ACHN (cell line): ENCODE data around the gene TBX20.

ENCODE experiments used
- DNase-seq: peaks from one replicate; pipeline ENCODE4 v3.0.0-alpha.2; 2015
- in situ Hi-C: cut with HindIII; loops from 2 replicates; pipeline ENCODE4 v1.10.0; 2017; ENCODE audit warnings: low sequenced_read_pairs, low pct_ligation_motif_present, low pct_unique_long_range_greater_than_20kb

Gene TBX20, protein sequence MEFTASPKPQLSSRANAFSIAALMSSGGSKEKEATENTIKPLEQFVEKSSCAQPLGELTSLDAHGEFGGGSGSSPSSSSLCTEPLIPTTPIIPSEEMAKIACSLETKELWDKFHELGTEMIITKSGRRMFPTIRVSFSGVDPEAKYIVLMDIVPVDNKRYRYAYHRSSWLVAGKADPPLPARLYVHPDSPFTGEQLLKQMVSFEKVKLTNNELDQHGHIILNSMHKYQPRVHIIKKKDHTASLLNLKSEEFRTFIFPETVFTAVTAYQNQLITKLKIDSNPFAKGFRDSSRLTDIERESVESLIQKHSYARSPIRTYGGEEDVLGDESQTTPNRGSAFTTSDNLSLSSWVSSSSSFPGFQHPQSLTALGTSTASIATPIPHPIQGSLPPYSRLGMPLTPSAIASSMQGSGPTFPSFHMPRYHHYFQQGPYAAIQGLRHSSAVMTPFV

DNA sequence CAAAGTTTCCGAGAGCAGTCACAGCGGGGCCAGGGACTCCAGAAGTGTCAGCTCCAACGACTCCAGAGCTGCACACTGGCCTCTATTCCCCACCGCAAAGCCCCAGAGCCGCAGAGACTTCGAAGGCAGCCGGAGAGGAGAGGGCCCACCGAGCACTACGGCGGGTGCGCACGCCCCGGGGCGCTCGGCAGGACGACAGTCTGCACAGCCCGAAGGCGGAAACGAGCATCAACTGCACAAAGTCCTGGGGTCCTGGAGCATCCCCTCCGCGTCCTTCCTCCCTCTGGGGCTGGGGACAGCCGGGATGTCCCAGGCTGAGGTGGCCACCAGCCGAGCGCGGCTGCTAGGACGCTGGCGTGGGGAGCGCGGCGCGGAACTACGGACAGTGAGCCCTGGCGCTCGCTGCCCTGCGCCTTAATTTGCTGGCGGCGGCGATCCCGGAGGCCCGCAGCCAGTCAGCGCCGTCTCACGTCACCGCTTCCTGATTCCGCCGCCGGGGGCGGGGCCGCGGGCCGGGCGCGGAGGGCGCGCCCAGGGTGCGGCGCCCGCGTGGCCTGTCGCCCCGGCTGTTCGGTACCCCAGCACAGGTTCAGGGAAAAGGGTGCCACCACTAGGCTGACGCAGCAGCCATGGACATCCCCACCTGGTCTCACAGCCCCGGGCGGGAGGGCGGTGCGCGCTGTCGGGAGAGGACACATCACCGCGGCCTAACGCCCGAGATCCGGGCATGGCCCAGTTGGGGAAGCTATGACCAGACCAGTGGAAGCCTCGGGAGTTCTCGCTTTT is at the start of gene TBX20:
TSS of gene TBX20 (minus strand) at position 391 of the 786 bp plus-strand sequence. CDS start 480 bp downstream, outside the sequence.
- DNase-seq: peak; percentile 91
- in situ Hi-C loops: no loop called here

DNA sequence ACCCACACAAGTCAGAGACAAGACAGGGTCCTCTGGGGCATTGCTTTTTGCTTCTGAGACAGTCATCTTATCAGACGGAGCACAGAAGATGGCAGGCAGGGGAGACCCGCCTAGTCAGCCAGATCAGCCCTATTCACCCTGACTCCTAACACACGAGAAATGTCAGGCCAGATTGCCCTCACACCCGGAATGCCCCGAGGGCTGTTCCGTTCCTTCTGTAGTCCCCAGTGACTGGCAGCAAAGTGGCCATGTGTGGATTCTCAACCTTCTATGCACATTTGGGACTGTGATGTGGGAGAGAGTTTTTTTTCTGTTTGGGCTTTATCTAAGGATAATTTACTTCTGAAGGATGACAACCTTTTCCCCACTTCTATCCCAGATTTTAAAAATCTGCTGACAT is 35.5 kb upstream of the TBX20 start:
- no peak for DNase-seq
- in situ Hi-C loops: no loop called here

DNA sequence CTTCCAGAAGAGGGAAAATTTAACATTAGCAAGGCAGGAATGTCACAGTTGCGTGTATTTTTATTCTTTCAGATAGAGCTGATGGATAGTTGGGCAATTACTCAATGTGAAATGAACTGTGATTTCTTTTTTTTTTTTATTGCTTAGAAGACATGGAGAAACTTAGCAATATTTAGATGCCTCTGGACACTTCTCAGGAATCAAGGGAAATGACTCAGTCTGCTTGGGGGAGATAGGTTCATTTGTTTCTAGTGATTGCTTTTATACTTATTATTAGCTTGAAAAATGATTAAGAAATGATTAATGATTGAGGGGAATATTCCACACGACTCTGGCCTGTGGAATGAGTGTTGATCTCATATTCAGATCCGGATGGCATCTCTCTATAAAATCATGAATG is 33.1 kb upstream of the TBX20 start:
- no peak for DNase-seq
- in situ Hi-C loops: no loop called here

DNA sequence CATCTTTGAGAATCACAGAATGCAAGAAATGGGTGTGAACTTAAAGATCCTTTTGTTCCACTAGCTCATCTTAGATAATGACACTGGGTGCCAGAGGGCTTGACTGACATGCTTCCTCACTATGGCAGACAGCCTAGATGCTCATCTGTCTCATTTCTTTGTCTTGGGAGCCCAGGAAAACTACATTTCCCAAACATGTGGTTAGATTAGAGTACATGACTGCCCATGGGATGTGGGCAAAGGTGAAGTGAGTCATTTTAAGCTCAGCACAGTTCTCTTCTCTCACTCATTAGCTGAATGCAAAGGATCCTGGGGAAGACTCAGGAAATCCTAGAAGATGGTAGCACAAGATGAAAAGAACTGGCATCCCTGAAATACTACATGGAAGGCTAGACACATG is 32.5 kb upstream of the TBX20 start:
- in situ Hi-C loops: no loop called here
- DNase-seq: peak; percentile 34

DNA sequence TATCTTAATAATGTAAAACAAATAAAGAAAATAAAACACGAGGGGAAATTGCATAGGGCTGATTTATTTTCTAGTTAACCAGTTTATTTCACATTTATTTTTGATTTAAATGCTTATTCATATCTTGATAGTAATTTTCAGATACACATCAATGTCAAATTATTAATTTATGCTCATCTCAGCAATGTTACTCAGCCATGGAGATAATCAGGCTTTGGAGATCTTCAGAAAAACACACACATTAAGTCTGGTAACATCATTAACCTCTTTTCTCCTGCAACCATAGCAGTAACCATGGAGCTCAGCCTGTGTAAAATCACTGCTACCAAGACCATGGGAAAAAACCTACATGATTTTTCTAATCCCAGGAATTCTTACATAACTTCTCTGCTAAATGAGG is 31.9 kb upstream of the TBX20 start:
- no peak for DNase-seq
- in situ Hi-C loops: no loop called here

DNA sequence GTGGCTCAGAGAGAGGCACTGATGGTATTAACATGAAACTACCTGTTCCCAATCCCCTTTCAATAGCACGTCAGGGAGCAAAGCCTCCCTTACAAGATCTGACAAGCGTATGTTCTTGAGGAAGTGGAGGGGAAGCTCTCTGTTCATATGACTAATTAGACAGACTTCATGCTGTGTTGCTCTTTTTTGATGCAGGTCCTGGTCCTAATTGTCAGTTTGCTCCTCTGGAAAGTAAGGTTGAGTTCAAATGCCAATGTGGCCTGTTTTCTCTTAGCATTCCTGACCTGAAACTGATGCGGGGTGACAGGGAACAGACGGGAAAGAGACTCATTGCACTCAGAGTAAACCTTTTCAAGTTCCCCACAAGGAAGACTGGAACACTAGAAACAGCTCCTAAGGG is 27.0 kb upstream of the TBX20 start:
- no peak for DNase-seq
- in situ Hi-C loops: no loop called here

DNA sequence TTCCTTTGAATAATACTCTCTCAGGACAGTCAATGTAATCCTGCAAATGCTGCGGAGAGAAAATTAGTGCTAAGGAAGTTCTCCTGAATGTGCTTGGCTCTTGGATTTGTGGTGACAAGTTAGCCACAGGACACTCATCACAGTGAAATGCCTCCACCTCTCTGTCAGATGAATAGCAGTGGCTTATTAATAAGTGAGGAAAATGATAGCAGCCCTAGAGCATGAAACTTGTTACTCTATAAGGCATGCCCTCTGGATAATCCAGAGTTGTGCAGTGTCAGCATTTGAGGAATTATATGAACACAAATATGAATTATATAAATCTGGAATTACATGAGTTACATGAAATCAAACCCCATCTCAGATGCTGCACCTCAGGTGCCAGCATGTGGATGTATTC is 23.5 kb upstream of the TBX20 start:
- in situ Hi-C loops: no loop called here
- DNase-seq: no peak

DNA sequence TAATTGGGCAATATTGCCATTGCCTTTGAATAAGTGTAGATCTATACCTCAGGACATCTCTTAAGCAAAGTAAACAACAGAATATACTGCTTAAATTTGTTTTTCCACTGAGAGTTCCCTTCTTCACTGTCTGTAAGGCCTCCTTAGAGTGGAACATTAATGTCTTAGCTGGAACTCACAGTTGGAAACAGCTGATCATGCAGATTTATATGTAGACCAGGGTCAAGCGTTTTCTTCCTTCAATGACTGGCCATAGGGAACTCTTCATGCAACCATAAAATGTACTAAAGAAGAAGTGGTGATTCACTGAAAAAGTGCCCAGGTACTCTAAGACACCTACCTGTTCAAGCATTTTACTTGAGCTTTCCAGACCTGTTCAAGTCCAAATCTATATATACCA is 18.3 kb upstream of the TBX20 start:
- no peak for DNase-seq
- in situ Hi-C loops: no loop called here

DNA sequence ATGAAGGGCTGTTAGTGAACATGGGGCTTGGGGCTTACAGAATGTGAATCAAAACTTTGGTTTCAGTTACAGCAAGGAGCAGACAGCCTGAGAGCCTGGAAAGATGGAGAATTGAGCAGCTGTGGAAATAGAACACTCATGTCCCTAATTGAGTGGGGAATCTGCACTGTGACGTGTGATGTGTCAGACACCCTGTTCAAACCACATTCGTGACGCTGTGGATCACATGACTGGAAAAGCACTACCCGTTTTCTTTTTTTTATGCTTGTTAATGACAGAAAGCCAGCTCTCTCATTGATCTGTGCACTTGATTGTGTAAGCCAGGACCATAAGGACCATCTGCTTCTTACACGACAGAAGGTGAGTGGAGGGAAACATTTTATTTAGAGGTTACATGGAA is 15.1 kb upstream of the TBX20 start:
- DNase-seq: no peak
- in situ Hi-C loops: no loop called here

DNA sequence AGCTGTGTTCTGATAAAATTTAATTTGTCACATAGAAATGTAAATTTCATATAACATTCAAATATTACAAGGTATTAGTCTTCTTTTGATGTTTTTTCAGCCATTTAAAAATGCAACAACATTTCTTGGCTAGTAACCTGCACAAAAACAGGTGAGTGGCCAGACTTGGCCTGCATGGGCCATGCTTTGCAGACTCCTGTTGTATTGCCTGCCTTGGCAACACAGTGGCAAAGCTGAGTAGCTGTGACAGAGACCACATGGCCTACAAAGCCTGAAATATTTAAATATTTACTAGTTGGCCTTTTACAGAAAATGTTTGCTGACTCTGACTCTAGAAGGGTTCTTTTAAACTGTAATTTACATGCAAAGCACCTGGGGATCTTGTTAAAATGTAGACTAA is 13.5 kb upstream of the TBX20 start:
- in situ Hi-C loops: no loop called here
- DNase-seq: no peak

DNA sequence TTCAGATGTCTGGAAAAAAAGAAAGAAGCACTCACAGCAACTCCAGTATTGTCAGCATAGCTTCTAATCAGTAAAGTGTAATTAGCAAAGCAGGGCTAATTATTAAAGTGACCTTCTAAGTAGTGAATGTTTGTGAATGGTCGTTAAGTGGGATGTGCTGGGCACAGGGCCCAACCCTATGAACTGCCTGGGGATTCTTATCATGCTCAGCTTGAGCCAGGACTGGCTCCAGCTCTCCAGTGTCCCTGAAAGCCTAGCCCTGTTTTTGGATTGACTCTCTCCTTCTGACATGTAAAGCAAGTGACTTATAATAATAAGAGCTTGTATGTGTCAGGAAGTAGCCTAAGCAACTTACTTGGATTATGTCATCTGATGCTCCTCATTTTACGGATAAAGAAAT is 9.5 kb upstream of the TBX20 start:
- in situ Hi-C loops: no loop called here
- DNase-seq: no peak

DNA sequence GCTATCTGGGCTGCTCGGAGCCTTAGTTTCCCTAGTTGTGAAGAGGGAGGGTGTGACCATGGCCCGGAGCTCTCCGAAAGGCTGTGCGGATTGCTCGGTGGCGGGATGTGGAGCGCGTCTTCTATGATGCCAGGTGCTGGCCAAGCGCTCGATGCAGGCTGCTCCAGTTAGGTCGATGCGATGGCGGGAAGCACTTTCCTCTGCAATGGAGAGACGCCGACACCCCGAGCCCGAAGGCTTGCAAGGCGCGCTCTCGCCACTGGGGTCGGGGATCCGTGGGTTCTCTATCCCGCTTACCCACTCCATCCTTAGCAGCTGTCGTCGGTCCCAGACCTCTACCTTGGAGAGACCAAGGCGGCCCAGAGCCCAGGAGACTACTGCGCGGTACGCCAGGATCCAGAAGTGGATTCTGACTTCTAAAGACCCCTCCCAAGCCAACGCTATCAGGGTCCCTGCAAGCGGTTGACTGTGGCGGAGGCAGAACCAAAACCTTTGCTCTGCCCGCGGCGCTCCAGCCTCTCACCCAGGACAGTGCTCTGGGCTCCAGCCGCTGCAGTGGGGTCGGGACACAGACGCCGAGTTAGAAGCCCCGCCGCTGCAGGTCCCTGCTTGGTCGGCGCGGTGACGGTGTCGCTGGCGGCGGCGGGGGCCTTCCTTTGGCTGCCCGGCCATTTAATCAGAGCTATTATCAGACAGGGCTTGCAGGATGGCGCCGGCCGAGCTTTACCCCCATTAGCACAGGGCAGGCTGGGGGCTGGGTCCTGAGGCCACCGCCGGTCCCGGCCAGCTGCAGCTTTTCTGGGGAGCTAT is 7.8 kb upstream of the TBX20 start:
- in situ Hi-C loops: no loop called here
- DNase-seq: peak; percentile 34

DNA sequence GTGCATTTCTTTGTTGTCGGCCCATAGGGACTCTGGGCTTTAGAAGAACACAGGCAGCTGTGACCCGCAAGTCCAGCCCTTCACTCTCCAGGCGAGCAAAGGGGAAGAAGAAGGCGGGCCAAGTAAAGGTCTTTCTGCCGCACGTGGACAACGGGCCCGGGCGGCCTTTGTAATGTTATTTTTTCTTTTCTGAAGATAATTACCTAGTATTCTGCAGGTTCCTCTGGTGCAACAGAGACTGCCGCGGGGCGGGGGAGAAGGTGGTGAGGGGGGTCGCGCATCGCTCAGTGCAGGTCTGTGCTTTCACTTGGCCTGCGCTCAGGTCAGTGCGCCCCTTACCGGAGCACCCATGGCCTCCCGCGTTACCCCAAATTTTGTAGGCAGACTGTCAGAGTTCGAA is 7.1 kb upstream of the TBX20 start:
- DNase-seq: no peak
- in situ Hi-C loops: no loop called here

DNA sequence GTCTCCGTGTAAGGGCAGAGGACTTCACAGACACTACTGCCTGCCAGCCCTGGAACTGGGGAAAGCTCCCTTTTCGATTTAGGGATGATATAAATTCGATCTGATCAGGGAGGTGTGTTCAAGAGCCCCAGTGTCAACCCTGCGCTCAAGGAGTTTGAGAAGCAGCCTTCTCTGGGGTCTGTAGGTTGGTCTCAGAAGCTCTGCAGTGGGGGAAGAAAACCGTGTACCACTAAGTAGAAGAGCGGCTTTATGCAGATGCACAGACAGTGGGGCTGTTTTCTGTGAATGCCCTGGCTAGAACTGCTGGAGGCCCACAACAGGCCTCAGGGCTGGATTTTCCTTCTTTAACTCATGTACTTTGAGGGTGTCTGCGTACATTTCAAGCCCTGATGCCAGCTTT is 6.3 kb upstream of the TBX20 start:
- in situ Hi-C loops: no loop called here

DNA sequence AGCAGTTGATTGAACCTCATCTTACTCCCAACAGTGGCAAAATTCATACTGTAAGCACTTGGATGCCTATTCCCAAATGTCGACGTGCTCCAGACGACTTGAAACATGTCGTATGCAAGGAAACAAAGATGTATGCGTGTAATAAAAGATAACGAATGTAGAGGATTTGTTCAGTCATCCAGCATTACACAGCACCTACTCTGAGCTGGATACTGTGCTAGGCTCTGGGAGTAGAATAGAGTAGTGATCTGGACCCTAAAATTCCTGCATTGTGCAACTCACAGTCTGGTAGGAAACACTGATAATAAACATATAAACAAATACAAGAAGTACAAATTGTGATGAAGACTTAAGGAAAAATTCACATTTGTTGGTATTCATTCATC is 5.6 kb upstream of the TBX20 start:
- in situ Hi-C loops: no loop called here
- no peak for DNase-seq

More for the DNA sequence above, 6.3 kb upstream of the TBX20 start:
- no peak for DNase-seq

DNA sequence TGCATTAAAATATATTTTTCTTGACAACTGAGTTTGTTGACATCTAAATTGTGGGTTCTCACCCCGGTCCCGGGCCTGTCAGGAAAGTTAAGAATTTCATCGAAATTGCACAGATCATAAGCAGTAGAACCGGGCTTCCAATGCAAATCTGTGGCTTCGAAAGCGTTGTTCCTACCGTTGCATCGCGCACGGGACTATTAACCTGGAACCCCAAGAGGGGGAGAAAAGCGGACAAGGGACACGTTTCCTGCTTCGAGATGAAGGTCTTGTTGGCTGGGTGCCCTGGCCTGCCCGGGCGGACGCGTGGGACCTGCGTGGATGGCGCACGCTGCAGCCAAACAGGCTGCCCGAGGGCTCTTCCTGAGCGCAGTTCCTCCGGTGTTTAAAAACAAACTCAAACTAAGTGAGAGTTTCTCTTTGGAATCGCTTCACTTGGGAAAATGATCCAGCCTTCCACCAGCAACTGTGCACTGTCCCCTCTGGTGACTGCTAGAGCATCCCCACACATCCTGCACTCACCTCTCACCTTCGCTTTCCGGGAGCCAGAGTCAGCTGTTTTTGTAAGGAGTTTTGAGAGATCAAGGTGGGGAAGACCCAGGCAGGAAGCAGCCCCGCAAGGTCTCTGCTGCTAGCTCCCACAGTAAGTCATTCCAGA is 5.1 kb upstream of the TBX20 start:
- in situ Hi-C loops: no loop called here
- DNase-seq: no peak

DNA sequence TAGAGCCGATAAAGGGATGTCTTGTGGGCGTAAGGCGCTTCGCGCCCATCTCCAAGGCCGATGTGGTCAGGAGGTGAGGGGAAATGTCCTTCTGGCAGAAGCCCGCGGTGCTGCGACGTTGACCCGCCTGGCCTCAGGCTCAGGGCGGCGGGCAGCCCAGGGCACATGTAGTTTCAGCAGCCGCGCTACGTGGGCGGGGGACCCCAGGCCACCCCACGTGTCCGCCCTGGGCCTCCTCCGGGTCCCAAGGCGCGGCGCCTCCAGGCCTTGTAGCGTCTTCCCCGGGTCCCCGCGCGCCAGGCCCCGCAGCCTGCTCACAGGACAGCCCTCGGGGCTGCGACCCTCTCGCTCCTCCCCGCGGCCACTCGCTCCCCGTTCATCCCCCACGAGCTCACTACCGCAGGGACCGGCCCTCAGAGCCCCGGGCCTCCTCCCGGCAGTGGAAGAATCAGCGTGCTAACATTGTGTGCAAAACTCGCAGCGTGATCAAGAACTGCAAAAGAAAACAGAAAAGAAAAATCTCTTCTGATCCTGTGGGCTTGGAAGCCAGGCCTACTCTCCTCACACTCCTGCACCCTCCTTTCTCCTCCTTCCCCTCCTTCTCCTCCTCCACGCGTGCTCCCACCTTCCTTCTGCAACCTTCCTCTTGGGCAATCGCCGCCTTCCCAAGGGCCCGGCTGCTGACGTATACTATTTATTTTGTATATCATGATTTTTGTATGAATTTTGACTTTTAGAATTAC is 4.4 kb upstream of the TBX20 start:
- in situ Hi-C loops: no loop called here
- no peak for DNase-seq
